Osteocyte (in vitro differentiated cells): ENCODE measurements around the gene CIB4. TPM values are rescaled to one million over a fixed set of nuclear protein-coding genes. Genes with fewer than 3 reads are reported as not detected.

Experiments used
- DNase-seq: peaks from one replicate; pipeline ENCODE4 v3.0.0; 2021; ENCODE audit warnings: mixed read lengths; ENCODE audit not compliant: unreplicated experiment; ENCODE audit errors: extremely low spot score
- H3K27ac Mint-ChIP-seq: one replicate; pipeline ENCODE4 v1.8.0; 2021; ENCODE audit warnings: mild to moderate bottlenecking, mixed read lengths; ENCODE audit not compliant: unreplicated experiment
- H3K27me3 Mint-ChIP-seq: one replicate; pipeline ENCODE4 v1.8.0; 2021; ENCODE audit warnings: mixed read lengths; ENCODE audit not compliant: unreplicated experiment
- H3K36me3 Mint-ChIP-seq: one replicate; pipeline ENCODE4 v1.8.0; 2021; ENCODE audit warnings: mixed read lengths; ENCODE audit not compliant: unreplicated experiment
- H3K4me1 Mint-ChIP-seq: one replicate; pipeline ENCODE4 v1.8.0; 2021; ENCODE audit warnings: mixed read lengths; ENCODE audit not compliant: unreplicated experiment
- H3K4me3 Mint-ChIP-seq: one replicate; pipeline ENCODE4 v1.8.0; 2021; ENCODE audit warnings: mild to moderate bottlenecking, moderate library complexity, mixed read lengths; ENCODE audit not compliant: unreplicated experiment
- H3K9me3 Mint-ChIP-seq: one replicate; pipeline ENCODE4 v1.8.0; 2021; ENCODE audit warnings: mixed read lengths; ENCODE audit not compliant: unreplicated experiment
- CTCF ChIP-seq: fragments of 200-600 bp; sonication (generic); IDR thresholded peaks from 2 replicates; pipeline ENCODE4 v1.5.0; 2021; ENCODE audit warnings: antibody characterized with exemption, mild to moderate bottlenecking, moderate library complexity
- total RNA-seq: library from RNA; stranded (reverse); gene quantifications from 2 replicates; pipeline ENCODE4 v1.2.1, GENCODE V29; 2021

Gene CIB4
- total RNA-seq, 1 donor from 2014 or later = not detected

- H3K9me3 Mint-ChIP-seq = no peaks in the 10 kb centered on the region
- no peak overlapping the region for H3K4me3 Mint-ChIP-seq
- peak; percentile 25 for DNase-seq
- H3K27ac Mint-ChIP-seq = no peak overlapping the region
- H3K4me1 Mint-ChIP-seq = peaks cover 7% of the 10 kb centered on the region
- no peak for TF ChIP-seq CTCF
- H3K27me3 Mint-ChIP-seq = peaks cover 52% of the 10 kb centered on the region
- no peaks in the 10 kb centered on the region for H3K36me3 Mint-ChIP-seq
Measured at GRCh38 chr2:26606847-26607190, 34.3 kb downstream of the CIB4 start.

GRCh38 chr2:26605999-26606846 is 34.9 kb downstream of the CIB4 start:
- peak; percentile 80 for DNase-seq
- Mint-ChIP-seq H3K27ac (no peak overlapping the region), H3K4me3 (no peak overlapping the region), H3K27me3 (peaks cover 56% of the 10 kb centered on the region), H3K4me1 (peaks cover 5% of the 10 kb centered on the region), H3K36me3 (no peaks in the 10 kb centered on the region), H3K9me3 (no peaks in the 10 kb centered on the region)
- TF ChIP-seq CTCF = no peak

- DNase-seq = peak; percentile 80
- H3K27ac Mint-ChIP-seq = no peak overlapping the region
- H3K4me1 Mint-ChIP-seq = no peaks in the 10 kb centered on the region
- TF ChIP-seq CTCF = peak; percentile 94
- no peaks in the 10 kb centered on the region for H3K9me3 Mint-ChIP-seq
- no peak overlapping the region for H3K4me3 Mint-ChIP-seq
- peaks cover 50% of the 10 kb centered on the region for H3K27me3 Mint-ChIP-seq
- H3K36me3 Mint-ChIP-seq = no peaks in the 10 kb centered on the region
Measured at GRCh38 chr2:26605195-26605998, 35.8 kb downstream of the CIB4 start.

- Mint-ChIP-seq H3K27me3 (peaks cover 49% of the 10 kb centered on the region), H3K4me1 (no peaks in the 10 kb centered on the region), H3K4me3 (no peak overlapping the region), H3K9me3 (no peaks in the 10 kb centered on the region), H3K27ac (no peak overlapping the region), H3K36me3 (no peaks in the 10 kb centered on the region)
- TF ChIP-seq CTCF = no peak
- DNase-seq = peak; percentile 32
Measured at GRCh38 chr2:26602575-26602974, 38.6 kb downstream of the CIB4 start.

- Mint-ChIP-seq H3K9me3 (no peaks in the 10 kb centered on the region), H3K4me3 (no peak overlapping the region), H3K27me3 (peaks cover 51% of the 10 kb centered on the region), H3K36me3 (no peaks in the 10 kb centered on the region), H3K4me1 (no peaks in the 10 kb centered on the region), H3K27ac (no peak overlapping the region)
- DNase-seq = no peak
- no peak for TF ChIP-seq CTCF
Measured at GRCh38 chr2:26599387-26599786, 41.8 kb downstream of the CIB4 start.
